SU-DHL-6 (cell line): ENCODE measurements around the gene NUDT3.

Experiments
- EZH2phosphoT487 ChIP-seq: fragments of 200-600 bp; sonication (generic), shearing (Covaris generic); conservative IDR thresholded peaks from 2 replicates; pipeline ENCODE4 v1.6.1; 2018; ENCODE audit warnings: mild to moderate bottlenecking, antibody characterized with exemption, low read length, moderate library complexity, mixed read lengths
- TF ChIP-seq, protein P1 (sequence below): fragments of 200-600 bp; sonication (generic); IDR thresholded peaks from one replicate; pipeline ENCODE4 v1.5.1; 2017; ENCODE audit warnings: antibody characterized with exemption, mild to moderate bottlenecking, low read length, moderate library complexity; ENCODE audit not compliant: insufficient read depth, poor library complexity, severe bottlenecking

DNA sequence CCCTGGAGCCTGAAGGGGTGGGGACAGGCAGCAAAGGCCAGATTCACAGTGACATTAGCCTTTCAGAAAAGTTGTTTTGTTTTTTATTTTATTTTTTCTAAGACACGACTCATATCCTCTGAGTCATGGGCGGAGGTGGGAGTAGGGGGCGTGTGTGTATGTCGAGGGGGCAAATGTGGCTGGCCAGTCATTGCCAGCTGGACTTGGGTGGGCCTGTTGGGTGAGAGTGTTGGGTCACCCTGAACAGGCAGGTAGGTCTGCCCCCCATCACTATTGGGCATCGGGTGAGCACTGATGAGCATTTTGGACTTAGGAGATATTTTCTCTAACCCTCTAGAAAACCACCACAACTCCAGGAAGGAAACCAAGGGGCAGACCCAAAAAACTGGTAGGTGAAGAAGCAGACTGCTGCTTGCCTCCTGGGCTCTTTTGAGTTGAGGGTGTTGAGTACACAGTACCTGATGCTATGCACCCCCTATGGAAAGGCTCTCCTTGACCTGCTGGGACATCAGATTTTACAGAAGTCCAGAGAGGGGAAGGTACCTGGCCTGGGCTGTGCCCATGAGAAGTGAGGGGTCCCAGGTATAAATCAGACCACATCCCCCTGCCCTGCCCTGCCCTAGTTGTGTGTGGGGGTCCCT lies 149.2 kb downstream of the NUDT3 start:
- TF ChIP-seq, protein P1, sequence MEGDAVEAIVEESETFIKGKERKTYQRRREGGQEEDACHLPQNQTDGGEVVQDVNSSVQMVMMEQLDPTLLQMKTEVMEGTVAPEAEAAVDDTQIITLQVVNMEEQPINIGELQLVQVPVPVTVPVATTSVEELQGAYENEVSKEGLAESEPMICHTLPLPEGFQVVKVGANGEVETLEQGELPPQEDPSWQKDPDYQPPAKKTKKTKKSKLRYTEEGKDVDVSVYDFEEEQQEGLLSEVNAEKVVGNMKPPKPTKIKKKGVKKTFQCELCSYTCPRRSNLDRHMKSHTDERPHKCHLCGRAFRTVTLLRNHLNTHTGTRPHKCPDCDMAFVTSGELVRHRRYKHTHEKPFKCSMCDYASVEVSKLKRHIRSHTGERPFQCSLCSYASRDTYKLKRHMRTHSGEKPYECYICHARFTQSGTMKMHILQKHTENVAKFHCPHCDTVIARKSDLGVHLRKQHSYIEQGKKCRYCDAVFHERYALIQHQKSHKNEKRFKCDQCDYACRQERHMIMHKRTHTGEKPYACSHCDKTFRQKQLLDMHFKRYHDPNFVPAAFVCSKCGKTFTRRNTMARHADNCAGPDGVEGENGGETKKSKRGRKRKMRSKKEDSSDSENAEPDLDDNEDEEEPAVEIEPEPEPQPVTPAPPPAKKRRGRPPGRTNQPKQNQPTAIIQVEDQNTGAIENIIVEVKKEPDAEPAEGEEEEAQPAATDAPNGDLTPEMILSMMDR, result no peak
- TF ChIP-seq EZH2phosphoT487, result no peak
